ENCODE measurements around the gene THPO.

Gene THPO

GRCh38 chr3:184414418-184415202 lies 36.6 kb upstream of the THPO start:
- TF ChIP-seq EZH2 (IDR thresholded peaks at IDR 0.05; ENCODE audit: borderline replicate concordance, low read length), result no peak
- TF ChIP-seq, protein P1, sequence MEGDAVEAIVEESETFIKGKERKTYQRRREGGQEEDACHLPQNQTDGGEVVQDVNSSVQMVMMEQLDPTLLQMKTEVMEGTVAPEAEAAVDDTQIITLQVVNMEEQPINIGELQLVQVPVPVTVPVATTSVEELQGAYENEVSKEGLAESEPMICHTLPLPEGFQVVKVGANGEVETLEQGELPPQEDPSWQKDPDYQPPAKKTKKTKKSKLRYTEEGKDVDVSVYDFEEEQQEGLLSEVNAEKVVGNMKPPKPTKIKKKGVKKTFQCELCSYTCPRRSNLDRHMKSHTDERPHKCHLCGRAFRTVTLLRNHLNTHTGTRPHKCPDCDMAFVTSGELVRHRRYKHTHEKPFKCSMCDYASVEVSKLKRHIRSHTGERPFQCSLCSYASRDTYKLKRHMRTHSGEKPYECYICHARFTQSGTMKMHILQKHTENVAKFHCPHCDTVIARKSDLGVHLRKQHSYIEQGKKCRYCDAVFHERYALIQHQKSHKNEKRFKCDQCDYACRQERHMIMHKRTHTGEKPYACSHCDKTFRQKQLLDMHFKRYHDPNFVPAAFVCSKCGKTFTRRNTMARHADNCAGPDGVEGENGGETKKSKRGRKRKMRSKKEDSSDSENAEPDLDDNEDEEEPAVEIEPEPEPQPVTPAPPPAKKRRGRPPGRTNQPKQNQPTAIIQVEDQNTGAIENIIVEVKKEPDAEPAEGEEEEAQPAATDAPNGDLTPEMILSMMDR (IDR thresholded peaks at IDR 0.05; ENCODE audit: low read length), result no peak
- no peaks in the 10 kb centered on the region for H3K9me3 ChIP-seq (ENCODE audit: low read length)
- H4K20me1 ChIP-seq (ENCODE audit: insufficient read depth, low read length), result no peaks in the 10 kb centered on the region
- no peaks in the 10 kb centered on the region for H3K36me3 ChIP-seq (ENCODE audit: insufficient read depth, low read length)
- H3K4me3 ChIP-seq (ENCODE audit: low read depth, low read length, poor library complexity, severe bottlenecking), result no peak overlapping the region
- no peak overlapping the region for H3K4me2 ChIP-seq (ENCODE audit: low read length)
- H3K79me2 ChIP-seq (ENCODE audit: insufficient read depth, low read length), result no peaks in the 10 kb centered on the region
- peaks cover 9% of the 10 kb centered on the region; the same call in 1 of the 2 replicates for H3K27me3 ChIP-seq (ENCODE audit: insufficient read depth, low read length)
- H3K9ac ChIP-seq (ENCODE audit: low read length), result no peak overlapping the region
- H3F3A ChIP-seq (ENCODE audit: insufficient read depth, low read length), result no peaks in the 10 kb centered on the region
- H3K9me2 ChIP-seq (ENCODE audit: low read depth, low read length), result no peaks in the 10 kb centered on the region
- H3K4me1 ChIP-seq (ENCODE audit: insufficient read depth, low read length, severe bottlenecking), result no peaks in the 10 kb centered on the region
- H2AFZ ChIP-seq (ENCODE audit: low read length), result no peak overlapping the region
- no peak overlapping the region for H3K27ac ChIP-seq (ENCODE audit: low read depth, low read length, poor library complexity, severe bottlenecking)

DNA sequence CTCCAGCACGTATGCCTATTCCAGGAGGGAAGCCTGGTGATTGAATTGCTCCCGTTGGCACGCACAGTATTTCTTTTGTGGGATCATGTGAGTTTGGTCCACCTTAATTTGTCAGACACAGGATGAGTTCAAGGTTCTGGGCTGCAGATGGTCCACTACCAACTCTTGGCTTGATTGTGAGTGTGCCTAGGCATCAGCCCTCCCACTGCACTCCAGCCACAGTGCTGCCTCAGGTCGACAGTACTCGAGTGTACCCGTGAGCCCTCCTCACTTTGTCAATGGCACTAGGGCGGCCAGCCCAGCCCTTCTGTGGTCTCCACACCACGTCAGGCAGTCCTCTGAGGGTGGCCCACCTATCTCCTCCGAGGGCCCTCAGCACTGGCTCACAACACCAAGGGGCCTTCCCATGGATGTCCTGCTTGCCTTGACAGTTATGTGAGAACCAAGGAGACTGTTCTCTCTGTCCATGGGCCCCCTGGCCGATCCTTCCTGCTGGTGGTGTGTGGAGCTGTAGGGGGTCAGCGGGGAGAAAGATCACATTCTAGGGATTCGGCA lies 32.0 kb upstream of the THPO start:
- Histone ChIP-seq H4K20me1 (ENCODE audit: insufficient read depth, low read length) (no peaks in the 10 kb centered on the region), H3K9me2 (ENCODE audit: low read depth, low read length) (no peaks in the 10 kb centered on the region), H3K27me3 (ENCODE audit: insufficient read depth, low read length) (peaks cover 9% of the 10 kb centered on the region), H3K4me2 (ENCODE audit: low read length) (no peak overlapping the region), H3K4me3 (ENCODE audit: low read depth, low read length, poor library complexity, severe bottlenecking) (no peak overlapping the region), H3K36me3 (ENCODE audit: insufficient read depth, low read length) (no peaks in the 10 kb centered on the region), H3K27ac (ENCODE audit: low read depth, low read length, poor library complexity, severe bottlenecking) (no peak overlapping the region), H3F3A (ENCODE audit: insufficient read depth, low read length) (no peaks in the 10 kb centered on the region), H2AFZ (ENCODE audit: low read length) (no peak overlapping the region), H3K4me1 (ENCODE audit: insufficient read depth, low read length, severe bottlenecking) (no peaks in the 10 kb centered on the region), H3K9me3 (ENCODE audit: low read length) (no peaks in the 10 kb centered on the region), H3K79me2 (ENCODE audit: insufficient read depth, low read length) (no peaks in the 10 kb centered on the region), H3K9ac (ENCODE audit: low read length) (no peak overlapping the region)
- TF ChIP-seq, protein P1 (IDR thresholded peaks at IDR 0.05; ENCODE audit: low read length), result no peak
- TF ChIP-seq EZH2 (IDR thresholded peaks at IDR 0.05; ENCODE audit: borderline replicate concordance, low read length), result no peak

- no peaks in the 10 kb centered on the region for H3K9me2 ChIP-seq (ENCODE audit: low read depth, low read length)
- no peaks in the 10 kb centered on the region for H3K4me1 ChIP-seq (ENCODE audit: insufficient read depth, low read length, severe bottlenecking)
These were observed 31.4 kb upstream of the THPO start for GRCh38 chr3:184409331-184409926.

More at GRCh38 chr3:184409331-184409926, 31.4 kb upstream of the THPO start:
- H3K4me3 ChIP-seq (ENCODE audit: low read depth, low read length, poor library complexity, severe bottlenecking), result no peak overlapping the region
- no peak overlapping the region for H3K27ac ChIP-seq (ENCODE audit: low read depth, low read length, poor library complexity, severe bottlenecking)
- TF ChIP-seq, protein P1 (IDR thresholded peaks at IDR 0.05; ENCODE audit: low read length), result no peak
- no peak for TF ChIP-seq EZH2 (IDR thresholded peaks at IDR 0.05; ENCODE audit: borderline replicate concordance, low read length)
- no peaks in the 10 kb centered on the region for H4K20me1 ChIP-seq (ENCODE audit: insufficient read depth, low read length)
- no peaks in the 10 kb centered on the region for H3K79me2 ChIP-seq (ENCODE audit: insufficient read depth, low read length)
- H3F3A ChIP-seq (ENCODE audit: insufficient read depth, low read length), result no peaks in the 10 kb centered on the region
- H3K36me3 ChIP-seq (ENCODE audit: insufficient read depth, low read length), result no peaks in the 10 kb centered on the region
- H3K27me3 ChIP-seq (ENCODE audit: insufficient read depth, low read length), result peaks cover 9% of the 10 kb centered on the region
- H3K9ac ChIP-seq (ENCODE audit: low read length), result no peak overlapping the region
- H3K9me3 ChIP-seq (ENCODE audit: low read length), result no peaks in the 10 kb centered on the region
- H2AFZ ChIP-seq (ENCODE audit: low read length), result no peak overlapping the region
- H3K4me2 ChIP-seq (ENCODE audit: low read length), result no peak overlapping the region
